Activated CD4-positive, CD25-positive, alpha-beta regulatory T cell (primary cell): ENCODE measurements around the gene RABGAP1L.

Experiments
- DNase-seq, 4 experiments: peaks; one replicate each; lab custom pipeline; 2025; lab: John Stamatoyannopoulos, UW

Gene RABGAP1L

DNA sequence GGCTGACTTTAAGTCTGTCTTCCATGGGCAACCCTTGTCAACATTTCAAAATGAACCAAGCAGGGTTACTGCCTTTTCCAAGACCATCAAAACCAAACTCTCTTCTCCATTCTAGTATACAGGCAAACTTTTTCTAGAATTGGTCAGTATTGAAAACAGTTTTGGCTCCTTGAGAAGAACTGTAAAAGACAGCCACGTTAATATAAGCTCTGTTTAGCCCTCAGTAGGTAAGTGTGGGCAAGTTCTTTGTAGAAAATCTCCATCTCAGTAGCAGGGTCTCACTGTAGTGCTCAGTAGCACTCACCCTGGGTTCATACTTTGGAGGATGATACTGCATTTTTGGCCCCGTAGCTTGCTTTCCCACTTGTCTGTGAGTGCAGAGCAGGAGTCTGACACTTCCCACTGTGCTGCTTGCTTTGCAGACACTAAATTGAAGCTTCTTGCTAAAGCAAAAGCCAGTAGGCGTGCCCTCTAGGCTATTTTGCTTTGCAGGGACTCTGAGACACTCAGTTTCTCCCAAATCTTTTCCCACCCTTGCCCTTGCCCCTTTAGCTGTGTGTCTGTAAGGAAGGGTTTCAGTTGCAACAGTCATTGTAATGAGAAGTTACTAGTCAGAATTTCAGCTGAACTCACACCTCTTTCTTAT lies 806.2 kb downstream of the RABGAP1L start:
- peak in 1 of 4 experiments; percentile 6 for DNase-seq

GRCh38 chr1:174966008-174966572 lies 806.8 kb downstream of the RABGAP1L start:
- DNase-seq, result no peak

DNA sequence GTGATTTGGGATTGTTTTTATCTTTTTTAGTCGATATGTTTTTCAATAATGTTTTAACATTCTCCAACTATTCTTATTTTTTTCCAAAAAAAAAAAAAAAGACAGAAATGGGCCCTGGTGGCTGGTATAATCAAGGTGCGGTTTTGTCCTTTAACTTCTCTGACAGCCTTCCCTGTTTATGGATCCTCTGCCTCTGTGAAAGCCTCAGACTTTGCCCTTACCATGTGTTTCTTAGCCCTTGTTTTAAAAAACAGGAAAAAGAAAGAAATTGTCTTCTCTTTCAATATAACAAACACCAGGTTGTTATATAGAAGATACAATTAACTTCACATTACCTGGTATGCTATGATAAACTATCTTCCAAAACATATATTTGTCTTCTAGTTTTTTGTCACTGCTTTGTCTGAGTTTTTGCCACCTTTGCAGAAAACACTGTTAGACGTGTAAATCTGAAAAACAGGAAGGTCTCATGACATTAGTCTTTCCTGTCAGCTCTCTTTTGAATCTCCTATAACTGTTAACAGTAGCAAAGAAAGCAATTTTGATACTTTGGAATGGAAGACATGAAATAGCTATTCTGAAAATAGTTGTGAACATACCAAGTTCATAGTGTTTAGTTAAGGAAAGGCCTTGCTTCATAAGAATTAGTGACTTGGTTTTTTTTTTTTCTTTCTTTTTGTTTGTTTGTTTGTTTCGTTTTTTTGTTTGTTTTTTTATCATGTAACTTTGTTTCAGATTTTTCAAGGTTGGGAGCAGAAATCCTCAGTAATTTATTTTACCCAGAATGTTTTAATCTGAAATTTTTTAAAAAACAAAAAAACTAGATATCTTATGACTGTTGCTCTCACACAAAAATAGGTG lies 808.8 kb downstream of the RABGAP1L start:
- no peak for DNase-seq

GRCh38 chr1:174968750-174969244 lies 809.5 kb downstream of the RABGAP1L start:
- DNase-seq, result no peak

DNA sequence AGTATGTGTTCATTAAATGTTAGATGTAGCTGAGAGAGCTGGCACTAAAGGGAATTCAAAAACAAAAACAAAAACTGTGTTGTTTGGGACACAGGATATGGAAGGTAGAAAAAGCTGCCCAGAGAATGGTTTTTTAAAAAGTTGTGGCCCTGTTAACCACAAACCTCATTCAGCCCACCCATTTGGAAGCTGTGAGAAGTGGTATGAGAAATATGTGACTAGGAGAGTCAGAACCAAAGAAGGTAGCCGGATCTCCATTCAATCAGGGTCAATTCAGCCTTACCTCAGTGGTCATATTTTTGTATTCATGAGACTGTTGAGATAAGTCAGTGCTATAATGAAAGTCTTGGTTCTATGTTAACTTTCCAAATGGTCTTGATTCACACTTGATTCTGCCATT lies 810.7 kb downstream of the RABGAP1L start:
- DNase-seq, result no peak

DNA sequence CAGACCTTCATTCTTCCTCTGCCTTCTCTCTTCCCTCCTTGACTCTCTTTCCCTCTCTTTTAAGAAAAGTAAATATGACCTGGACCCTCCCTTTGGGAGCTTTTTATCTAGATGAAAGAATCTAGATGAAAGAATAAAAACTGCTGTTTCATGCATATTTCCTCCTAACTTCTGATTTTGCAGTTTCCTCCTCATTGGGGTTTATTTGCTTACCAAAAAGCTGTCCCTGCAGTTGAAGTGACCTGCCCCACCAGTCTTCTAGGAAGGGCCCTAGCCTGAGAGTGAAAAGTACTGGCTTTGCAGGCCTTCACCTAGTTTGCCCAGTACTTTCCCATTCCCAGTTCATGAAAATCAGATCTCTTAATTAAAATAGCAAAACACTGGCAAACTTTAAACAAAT lies 812.1 kb downstream of the RABGAP1L start:
- DNase-seq, result no peak

GRCh38 chr1:174971902-174972301 lies 812.6 kb downstream of the RABGAP1L start:
- DNase-seq, result no peak

- DNase-seq, result no peak
Observed at GRCh38 chr1:174974711-174975119, 815.4 kb downstream of the RABGAP1L start.

GRCh38 chr1:174975764-174976163 lies 816.4 kb downstream of the RABGAP1L start:
- DNase-seq, result no peak

- no peak for DNase-seq
Observed at GRCh38 chr1:174976436-174977108, 817.3 kb downstream of the RABGAP1L start.

DNA sequence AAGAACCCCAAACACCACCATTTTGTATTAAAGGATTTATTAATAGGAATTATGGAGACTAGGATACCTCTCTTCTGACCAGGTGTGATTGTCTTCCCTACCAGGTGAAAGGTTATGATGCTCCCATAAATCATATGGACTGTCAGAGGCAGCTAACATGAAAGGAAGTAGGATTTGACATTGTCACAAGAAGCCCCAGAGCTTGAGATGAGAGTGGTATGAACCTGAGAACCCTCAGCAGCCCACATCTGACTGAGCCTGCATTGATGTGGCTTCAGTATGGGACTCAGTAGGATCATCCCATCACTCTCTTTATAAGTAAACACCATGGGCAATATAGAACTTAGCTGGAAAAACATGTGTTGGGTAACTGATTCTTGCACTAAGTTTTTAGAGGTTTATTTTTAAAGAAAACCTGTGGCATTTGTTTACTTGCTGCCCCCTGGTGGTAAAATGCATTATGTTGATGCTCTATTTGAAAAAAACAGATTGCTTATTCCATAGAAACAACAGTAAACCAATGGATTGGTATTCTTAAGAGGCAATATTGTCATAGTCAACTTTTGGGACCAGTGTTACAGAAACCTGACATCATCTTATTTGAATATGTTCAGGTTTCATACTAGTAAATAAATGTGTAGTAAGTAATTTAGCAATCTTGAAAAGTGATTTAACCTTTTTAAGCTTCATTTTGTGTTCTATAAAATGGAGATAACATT lies 823.8 kb downstream of the RABGAP1L start:
- peak in 2 of 4 experiments; percentile 8 to 29 for DNase-seq

- no peak for DNase-seq
Observed at GRCh38 chr1:174984952-174985351, 825.6 kb downstream of the RABGAP1L start.

- DNase-seq, result no peak
Observed at GRCh38 chr1:174988539-174988938, 829.2 kb downstream of the RABGAP1L start.

- DNase-seq, result no peak
Observed at GRCh38 chr1:174988986-174989385, 829.7 kb downstream of the RABGAP1L start.

- no peak for DNase-seq
Observed at GRCh38 chr1:174989536-174990220, 830.4 kb downstream of the RABGAP1L start.

DNA sequence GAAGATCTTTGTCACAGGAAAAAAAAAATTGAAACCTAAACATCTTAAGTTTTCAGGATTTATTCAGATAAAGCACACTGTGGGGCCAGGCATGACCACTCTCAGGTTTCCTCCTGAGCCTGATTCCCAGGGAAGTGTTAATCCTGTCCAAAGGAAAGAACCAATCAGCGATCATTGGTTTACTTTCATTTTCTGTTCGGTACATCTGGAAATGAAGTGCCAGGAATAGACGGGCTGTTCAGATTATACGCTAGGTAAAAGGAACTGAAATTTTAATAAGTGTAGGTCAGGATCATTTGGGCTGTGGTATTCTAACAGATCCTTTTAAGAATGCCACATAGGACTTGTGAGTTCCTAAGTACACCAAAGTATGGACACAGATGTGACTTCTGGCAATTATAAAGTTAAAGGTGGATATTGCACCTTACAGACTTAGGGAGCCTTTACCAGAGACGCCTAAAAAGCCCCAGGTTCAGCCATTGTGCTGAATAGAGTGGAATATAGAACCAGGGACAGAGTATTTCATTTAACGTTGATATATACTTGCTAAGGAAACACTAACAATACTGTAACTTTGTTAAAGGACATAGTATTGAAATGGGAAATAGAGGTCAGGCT lies 831.2 kb downstream of the RABGAP1L start:
- no peak for DNase-seq

DNA sequence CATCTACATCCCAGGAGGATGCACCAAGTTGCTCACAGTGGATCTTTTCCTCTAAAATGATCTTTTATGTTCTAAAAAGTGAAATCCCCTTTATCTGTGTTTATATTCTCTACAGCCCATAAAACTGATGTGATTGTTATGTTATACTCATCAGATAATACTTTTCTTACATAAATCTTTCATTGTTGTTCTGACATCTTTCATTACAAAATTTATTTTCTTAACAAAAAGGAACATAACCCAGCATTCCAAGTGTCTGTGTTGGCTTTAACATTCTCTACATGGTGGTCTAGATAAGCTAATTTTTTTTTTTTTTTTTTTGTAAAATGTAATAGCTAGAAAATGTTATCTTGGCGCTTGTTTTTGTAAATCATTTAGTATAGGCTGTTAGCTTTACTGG lies 832.2 kb downstream of the RABGAP1L start:
- DNase-seq, result no peak

DNA sequence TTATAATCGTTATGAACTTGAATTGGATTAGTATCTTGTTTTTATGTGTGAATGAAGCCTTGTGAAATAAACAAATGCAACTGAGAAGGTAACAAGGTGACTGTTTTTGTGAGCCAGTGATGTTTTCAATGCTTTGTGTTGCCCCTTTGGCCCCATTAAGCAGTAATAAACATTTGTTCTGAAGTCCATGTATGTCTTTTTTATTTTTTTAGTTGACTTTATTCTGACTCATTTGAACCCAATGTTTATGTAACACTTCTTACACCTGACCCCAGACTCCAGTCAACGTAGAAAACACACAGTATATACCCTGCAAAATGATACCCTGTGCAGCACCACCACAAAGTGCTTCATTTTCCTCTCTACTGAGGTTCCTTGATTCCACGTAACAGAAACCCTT lies 835.8 kb downstream of the RABGAP1L start:
- no peak for DNase-seq

- no peak for DNase-seq
Observed at GRCh38 chr1:174995916-174996315, 836.6 kb downstream of the RABGAP1L start.

DNA sequence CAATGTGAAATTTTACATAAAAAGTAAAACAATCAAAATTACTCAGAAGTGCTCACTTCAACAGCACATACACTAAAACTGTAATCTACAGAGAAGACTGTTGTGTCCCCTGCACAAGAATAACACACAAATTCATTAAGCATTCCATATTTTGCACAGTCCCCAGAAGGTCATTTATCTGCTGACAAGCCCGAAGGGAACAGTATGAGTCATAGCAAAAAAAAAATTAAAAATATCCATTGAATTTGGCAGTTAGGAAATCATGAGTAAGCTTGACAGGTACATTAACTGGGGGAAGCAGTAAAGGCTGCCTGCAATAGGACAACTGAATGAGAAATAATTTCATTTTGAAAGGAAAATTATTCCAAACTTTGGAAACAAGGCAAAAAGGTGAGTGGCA lies 837.2 kb downstream of the RABGAP1L start:
- DNase-seq, result no peak

DNA sequence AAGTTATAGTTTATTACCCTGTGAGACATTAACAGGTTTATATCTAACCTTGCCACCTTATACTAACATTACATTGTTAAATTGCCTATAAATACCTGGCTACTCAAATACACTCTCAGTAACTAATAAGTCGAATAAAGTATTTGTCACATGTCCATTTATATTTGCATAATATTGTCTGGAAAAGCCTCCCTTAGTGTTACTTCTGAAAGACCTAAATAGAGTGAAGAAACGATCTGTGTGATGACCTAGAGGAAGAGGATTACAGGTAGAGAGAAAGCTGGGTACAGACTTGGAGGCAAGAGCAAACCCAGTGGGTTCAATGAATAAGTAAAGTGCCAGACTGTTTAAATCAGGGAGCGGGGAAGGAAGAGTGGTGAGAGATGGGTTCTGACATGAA lies 837.7 kb downstream of the RABGAP1L start:
- DNase-seq, result no peak
